ENCODE results near the gene MIS12. TPM values are rescaled to one million over a fixed set of nuclear protein-coding genes. Genes with fewer than 3 reads are reported as not detected.
A peak's percentile ranks its signal among the peaks of the same experiment; 100 is the strongest.

Gene MIS12
- total and polyA plus RNA-seq, 2 of the 13 experiments (the other 11 are each of a cell fraction or from before 2014, with no cell fraction given), result 13.4 to 28.0 TPM

- TF ChIP-seq NR2F2 (IDR thresholded peaks at IDR 0.05; ENCODE audit: borderline replicate concordance, low read depth) (no peak), LCORL (IDR thresholded peaks at IDR 0.05) (no peak), LCORL (CRISPR knock-in tag; IDR thresholded peaks at IDR 0.05) (no peak), CREM (IDR thresholded peaks at IDR 0.05) (no peak), CREM (CRISPR knock-in tag; IDR thresholded peaks at IDR 0.05) (no peak), TRIM24 (CRISPR knock-in tag; IDR thresholded peaks at IDR 0.05) (no peak), ZNF678 (CRISPR knock-in tag; IDR thresholded peaks at IDR 0.05) (no peak; the same call in 1 of the 2 replicates), ZFP91 (CRISPR knock-in tag; IDR thresholded peaks at IDR 0.05; ENCODE audit: borderline replicate concordance) (0 out of 2 replicates have a peak, but pooled peaks have one; percentile 57), MEIS2 (CRISPR knock-in tag; IDR thresholded peaks at IDR 0.05) (no peak), THAP9 (CRISPR knock-in tag; IDR thresholded peaks at IDR 0.05; ENCODE audit: borderline replicate concordance) (no peak), ZNF773 (CRISPR knock-in tag; IDR thresholded peaks at IDR 0.05; ENCODE audit: borderline replicate concordance) (no peak), SSRP1 (CRISPR knock-in tag; IDR thresholded peaks at IDR 0.05) (no peak), ZSCAN25 (CRISPR knock-in tag; IDR thresholded peaks at IDR 0.05) (no peak), PRDM10 (CRISPR knock-in tag; IDR thresholded peaks at IDR 0.05; ENCODE audit: low read depth) (no peak), HNRNPL (IDR thresholded peaks at IDR 0.05; ENCODE audit: low read depth, low read length) (no peak), AFF4 (CRISPR knock-in tag; IDR thresholded peaks at IDR 0.05) (no peak), RARA (CRISPR knock-in tag; IDR thresholded peaks at IDR 0.05) (0 out of 2 replicates have a peak, but pooled peaks have one; percentile 9), ZFP36L1 (CRISPR knock-in tag; IDR thresholded peaks at IDR 0.05) (0 out of 2 replicates have a peak, but pooled peaks have one; percentile 25)
These were observed 14.4 kb downstream of the MIS12 start (continued) for GRCh38 chr17:5500589-5501391.

Measured in HepG2 (cell line).